ENCODE data around the gene ERVK3-1. TPM values are rescaled to one million over a fixed set of nuclear protein-coding genes. Genes with fewer than 3 reads are reported as not detected.

Gene ERVK3-1
- total and polyA plus RNA-seq, 2 of the 13 experiments (the other 11 are each of a cell fraction or from before 2014, with no cell fraction given): 28.5 to 38.7 TPM

DNA sequence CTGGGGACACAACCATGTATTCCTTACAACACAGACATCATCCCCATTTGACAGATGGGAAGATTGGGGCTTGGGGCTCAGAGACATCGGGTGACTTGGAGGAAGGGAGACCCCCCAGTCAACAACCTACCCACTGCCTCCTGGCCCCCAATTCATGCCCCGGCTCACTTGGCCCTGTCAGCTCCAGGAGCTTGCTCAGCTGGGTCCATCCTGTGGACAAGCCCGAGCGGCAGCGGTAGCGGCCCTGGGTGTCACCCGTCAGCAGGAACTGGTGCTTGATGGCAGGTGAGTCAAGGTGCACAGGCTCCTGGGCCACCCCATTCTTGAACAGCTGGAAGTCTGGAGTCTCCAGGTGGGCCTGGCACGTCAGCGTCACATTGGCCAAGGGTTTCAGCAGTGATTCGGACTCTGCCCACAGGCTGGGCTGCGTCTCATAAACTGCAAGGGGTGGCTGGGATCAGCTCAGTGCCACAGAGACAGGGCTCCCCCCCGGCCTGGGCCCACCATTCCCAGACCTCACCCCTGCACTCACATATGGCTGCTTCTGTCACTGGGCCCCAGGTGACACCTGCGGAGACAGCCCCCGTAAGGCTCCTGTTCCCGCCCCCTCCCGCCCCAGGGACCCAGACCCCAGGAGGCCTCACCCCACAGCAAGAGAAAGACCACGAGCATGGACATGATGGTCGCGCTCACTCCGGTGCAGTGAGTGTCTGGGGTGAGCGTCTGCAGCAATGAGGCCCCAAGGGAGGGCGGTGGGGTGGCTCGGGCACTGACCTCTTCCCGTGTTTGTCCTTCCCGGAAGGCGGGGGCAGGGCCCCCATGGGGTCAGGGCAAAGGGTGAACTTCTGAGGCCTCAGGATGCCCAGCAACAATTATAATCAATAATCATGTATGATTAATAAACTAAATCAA lies 47.8 kb downstream of the ERVK3-1 start, which contains the start of gene A1BG (continued):
- TF ChIP-seq, protein P1, sequence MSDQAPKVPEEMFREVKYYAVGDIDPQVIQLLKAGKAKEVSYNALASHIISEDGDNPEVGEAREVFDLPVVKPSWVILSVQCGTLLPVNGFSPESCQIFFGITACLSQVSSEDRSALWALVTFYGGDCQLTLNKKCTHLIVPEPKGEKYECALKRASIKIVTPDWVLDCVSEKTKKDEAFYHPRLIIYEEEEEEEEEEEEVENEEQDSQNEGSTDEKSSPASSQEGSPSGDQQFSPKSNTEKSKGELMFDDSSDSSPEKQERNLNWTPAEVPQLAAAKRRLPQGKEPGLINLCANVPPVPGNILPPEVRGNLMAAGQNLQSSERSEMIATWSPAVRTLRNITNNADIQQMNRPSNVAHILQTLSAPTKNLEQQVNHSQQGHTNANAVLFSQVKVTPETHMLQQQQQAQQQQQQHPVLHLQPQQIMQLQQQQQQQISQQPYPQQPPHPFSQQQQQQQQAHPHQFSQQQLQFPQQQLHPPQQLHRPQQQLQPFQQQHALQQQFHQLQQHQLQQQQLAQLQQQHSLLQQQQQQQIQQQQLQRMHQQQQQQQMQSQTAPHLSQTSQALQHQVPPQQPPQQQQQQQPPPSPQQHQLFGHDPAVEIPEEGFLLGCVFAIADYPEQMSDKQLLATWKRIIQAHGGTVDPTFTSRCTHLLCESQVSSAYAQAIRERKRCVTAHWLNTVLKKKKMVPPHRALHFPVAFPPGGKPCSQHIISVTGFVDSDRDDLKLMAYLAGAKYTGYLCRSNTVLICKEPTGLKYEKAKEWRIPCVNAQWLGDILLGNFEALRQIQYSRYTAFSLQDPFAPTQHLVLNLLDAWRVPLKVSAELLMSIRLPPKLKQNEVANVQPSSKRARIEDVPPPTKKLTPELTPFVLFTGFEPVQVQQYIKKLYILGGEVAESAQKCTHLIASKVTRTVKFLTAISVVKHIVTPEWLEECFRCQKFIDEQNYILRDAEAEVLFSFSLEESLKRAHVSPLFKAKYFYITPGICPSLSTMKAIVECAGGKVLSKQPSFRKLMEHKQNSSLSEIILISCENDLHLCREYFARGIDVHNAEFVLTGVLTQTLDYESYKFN (CRISPR knock-in tag; conservative IDR thresholded peaks at IDR 0.05): peak; percentile 95
- TF ChIP-seq ISX (CRISPR knock-in tag; conservative IDR thresholded peaks at IDR 0.05) (0 out of 2 replicates have a peak, but pooled peaks have one; percentile 59), POLR2A (IDR thresholded peaks at IDR 0.05; ENCODE audit: insufficient read depth in 1 of 2, low read depth in 2 of 2, low read length in 2 of 2) (peak in 1 of 2 experiments; percentile 75; a peak in 2 of 4 replicates), ZNF574 (CRISPR knock-in tag; IDR thresholded peaks at IDR 0.05) (peak; percentile 62), POLR2AphosphoS5 (IDR thresholded peaks at IDR 0.05; ENCODE audit: low read depth, low read length) (peak; percentile 64), HNF4G (IDR thresholded peaks at IDR 0.05; ENCODE audit: borderline replicate concordance, low read depth, low read length) (peak; percentile 83), HNF4G (CRISPR knock-in tag; IDR thresholded peaks at IDR 0.05; ENCODE audit: borderline replicate concordance, low read depth) (peak; percentile 25; the same call in 1 of the 2 replicates), ZBTB21 (CRISPR knock-in tag; IDR thresholded peaks at IDR 0.05) (no peak), GABPB1 (CRISPR knock-in tag; IDR thresholded peaks at IDR 0.05) (peak; percentile 67), KLF9 (CRISPR knock-in tag; IDR thresholded peaks at IDR 0.05; ENCODE audit: low read depth) (no peak), ONECUT2 (CRISPR knock-in tag; IDR thresholded peaks at IDR 0.05) (0 out of 2 replicates have a peak, but pooled peaks have one; percentile 57), ARID5B (CRISPR knock-in tag; IDR thresholded peaks at IDR 0.05) (peak; percentile 27)
- TF ChIP-seq, protein P2, sequence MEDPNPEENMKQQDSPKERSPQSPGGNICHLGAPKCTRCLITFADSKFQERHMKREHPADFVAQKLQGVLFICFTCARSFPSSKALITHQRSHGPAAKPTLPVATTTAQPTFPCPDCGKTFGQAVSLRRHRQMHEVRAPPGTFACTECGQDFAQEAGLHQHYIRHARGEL (CRISPR knock-in tag; IDR thresholded peaks at IDR 0.05): no peak
